ENCODE results near the gene HOXB7.

The HOXB7 gene

GRCh38 chr17:48610282-48611211 is at the start of gene HOXB7:
Gene HOXB7, minus strand, starts transcription at chr17:48611017. Its CDS starts 99 bp downstream, at chr17:48610918.
- peak; percentile 31 for DNase-seq

GRCh38 chr17:48655913-48656312 is 45.1 kb upstream of the HOXB7 start:
- no peak for DNase-seq

DNA sequence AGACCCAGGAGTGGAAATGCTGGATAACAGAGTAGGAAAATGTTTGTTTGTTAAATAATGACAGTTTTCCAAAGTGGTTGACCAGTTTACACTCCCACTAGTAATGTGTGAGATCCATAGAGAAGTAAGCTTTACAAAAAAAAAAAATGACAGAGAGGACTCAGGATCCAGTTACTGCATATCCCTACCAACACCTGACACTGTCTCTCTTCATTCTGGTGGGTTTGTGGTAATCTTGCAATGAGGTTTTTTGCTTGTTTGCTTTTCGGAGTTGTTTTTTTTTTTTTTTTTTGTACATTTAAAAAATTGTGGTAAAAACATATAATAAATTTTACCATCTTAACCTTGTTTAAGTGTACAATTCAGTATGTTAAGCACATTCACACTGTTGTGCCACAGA is 38.9 kb upstream of the HOXB7 start:
- no peak for DNase-seq

GRCh38 chr17:48647963-48648245 is 37.1 kb upstream of the HOXB7 start:
- DNase-seq, result no peak

DNA sequence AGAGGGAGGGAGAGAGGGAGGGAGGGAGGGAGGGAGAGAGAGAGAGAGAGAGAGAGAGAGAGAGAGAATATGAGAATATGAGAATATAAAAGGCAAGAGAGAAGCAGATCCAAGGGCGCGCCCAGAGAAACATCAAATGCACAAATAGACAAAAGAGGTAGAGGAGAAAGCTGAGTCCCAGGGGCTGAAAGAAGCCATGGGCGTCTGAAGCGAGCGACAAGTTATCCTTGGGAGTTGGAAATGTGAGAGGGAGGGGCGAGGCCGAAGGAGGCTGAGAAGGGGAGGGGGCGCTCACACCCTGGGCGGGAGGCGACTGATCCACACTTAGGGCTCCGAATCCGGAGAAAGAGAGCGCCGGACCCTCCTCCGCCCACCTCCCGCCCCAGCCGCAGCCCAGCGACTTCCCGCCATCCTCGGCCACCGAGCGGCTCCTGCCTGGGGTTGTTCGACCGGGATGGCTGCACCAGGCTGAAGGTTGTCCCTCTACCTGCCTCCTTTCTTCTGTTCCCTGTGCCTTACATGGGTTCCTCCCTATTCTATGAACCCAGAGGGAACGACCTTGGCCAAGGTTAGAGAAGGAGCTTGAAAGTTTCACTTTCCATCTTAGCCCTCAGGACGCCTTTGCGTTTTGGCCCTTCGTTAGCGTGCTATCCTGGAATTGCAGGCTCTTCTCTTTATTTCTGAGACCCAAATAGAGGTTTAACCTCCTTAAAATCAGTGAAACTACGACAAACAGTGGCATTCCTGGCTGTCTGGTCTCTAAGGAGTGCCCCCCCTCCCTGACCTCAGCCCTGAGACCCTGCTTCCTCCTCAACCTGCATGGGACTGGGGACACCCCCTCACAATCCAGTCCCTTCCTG is 36.5 kb upstream of the HOXB7 start:
- DNase-seq, result no peak

GRCh38 chr17:48646183-48647102 is 35.6 kb upstream of the HOXB7 start:
- peak; percentile 16 for DNase-seq

GRCh38 chr17:48645639-48646182 is 34.9 kb upstream of the HOXB7 start:
- DNase-seq, result no peak

- no peak for DNase-seq
Observed at GRCh38 chr17:48644910-48645557, 34.2 kb upstream of the HOXB7 start.

DNA sequence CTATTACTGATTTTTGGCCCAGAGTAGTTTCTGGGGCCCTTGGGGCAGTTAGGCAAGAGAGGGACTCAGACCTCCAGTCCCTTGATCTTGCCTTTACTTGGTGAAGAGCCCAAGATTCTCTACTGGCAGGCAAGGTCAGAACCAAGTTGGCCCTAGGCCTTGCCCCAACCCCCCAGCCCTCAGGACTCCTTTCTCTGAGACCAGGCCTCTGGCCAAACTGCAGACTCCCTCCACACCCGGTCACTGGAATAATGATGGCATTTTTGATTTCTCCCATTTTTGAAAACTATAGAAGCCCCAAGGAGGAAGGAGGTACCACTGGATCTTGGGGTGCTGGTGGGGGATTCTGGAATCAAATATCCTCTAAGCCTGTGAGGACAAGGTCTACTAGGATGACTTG is 33.3 kb upstream of the HOXB7 start:
- DNase-seq, result no peak

DNA sequence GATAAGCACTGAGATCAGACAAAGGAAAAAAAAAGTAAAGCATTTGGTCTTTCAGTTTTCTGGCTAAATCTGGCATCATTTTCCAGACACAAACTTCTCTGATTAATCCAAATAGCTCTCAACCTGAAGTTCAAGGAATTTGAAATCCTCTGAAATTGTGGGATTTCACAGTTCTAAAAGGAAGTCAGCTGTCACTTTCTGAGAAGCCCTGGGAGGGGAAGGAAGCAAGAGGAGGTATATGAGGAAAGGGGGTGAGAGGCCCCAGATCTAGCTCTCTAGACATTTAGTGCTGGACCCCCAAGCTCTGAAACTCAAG is 32.8 kb upstream of the HOXB7 start:
- DNase-seq, result no peak

DNA sequence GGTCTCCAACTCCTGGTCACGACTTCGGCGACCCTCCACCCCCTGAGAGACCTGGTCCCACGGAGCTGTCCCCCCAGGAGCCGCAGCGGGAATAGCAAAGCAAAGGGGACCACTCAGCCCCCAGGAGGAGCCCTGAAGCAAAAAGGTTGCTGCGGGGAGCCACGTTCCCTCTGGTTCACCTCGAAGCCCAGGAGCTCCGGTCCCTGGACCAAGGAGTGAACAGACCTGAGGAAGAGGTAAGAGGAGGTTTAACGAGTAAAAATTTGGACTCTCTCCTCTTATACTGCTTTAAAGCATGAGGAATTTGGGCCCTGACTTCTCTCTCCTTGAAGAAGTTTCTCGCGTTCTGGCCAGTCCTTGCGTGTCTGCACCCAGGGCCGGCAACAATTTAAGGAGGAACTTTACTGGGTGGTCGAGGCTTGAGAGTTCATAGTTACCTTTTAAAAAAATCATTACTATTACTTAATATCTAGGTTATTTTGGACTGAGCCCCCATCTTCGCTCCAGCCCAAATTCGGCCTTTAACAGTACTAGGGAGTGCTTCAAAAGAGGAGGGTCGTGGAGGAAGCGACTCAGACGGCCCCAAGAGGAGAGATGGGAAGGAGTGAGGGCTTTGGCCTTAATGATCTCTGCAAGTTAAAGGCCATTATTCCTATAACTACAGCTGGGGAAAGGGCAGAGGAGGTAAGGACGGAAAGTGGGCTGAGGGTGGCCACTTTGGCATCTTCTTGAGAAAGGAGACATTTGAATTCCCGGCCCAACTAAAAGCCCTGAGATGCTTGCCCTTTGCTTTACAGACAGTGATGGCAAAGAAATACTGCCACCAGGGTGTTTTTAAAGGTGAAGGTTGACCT is 32.3 kb upstream of the HOXB7 start:
- DNase-seq, result no peak

DNA sequence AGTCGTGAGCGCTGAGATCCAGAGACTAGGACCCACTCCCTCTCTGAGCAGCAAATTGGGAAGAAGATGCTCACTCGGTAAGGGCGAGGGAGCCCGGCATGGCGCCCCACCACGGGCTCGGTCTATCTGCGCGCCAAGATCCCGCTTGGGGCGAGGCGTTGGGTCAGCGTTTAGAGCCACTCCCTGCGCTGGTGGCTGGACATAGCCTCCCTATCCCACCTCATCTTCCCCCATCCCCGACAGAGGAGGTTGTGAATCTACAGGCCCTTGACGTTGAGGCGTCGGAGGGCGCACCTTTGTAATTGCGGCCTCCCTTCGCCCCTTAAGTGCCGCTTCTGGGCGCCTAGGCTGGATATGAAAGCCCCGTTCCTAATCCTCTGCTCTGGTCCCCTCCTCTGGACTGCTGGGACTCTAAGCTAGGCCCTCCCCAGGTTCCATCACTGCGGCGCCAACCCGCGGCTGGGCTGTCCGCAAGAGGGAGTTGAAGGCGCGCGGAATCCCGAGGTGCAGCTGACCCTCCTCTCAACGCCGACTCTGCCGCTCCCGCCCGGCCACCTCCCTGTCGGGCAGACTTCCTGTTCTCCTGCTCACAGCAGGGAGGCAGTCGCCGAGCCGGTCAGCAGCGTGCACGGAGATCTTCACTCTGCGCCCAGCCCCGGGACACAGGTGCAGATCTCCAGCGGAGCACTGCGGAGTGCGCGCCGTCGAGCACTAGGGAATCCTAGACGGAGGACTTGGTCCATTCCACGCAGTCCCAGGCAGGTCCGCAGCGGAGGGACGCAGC is 31.4 kb upstream of the HOXB7 start:
- no peak for DNase-seq

DNA sequence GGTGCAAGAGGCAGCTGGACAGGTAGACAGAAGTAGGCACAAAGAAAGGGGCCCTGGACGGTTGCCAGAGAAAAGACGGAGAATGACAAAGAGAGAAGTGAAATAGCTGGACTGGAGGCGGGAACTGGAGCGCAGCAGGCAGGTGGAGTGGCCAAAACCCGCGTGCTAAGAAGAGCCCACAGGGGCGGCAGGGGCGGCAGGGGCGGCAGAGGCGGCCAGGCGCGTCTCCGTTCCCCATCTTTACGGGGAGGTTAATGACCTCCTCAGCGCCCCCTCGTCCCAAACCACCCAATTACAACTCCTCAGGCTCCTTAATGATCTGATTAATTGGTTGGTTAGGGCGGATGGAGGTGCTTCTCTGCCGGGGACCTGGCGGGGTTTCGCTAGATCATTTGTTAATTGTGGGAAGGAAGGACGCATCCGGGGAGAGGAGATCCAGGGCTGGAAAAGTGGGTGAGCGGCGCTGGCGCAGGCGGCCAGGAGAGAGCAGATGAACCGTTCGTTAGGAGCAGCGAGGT is 30.8 kb upstream of the HOXB7 start:
- DNase-seq, result no peak

DNA sequence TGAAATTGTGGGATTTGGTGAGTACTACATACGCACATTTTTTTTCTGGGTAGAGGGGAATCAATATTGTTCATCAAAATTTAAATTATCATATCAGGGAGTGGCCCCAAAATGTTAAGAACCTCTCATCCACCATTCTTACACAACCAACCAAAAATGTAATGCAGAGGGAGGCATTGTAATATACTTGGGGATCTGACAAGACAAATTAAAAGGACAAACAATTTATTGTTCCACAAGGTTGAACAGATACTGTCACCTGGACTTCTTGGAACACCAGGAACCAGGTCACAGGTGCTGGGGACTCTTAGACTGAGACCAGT is 30.0 kb upstream of the HOXB7 start:
- no peak for DNase-seq

DNA sequence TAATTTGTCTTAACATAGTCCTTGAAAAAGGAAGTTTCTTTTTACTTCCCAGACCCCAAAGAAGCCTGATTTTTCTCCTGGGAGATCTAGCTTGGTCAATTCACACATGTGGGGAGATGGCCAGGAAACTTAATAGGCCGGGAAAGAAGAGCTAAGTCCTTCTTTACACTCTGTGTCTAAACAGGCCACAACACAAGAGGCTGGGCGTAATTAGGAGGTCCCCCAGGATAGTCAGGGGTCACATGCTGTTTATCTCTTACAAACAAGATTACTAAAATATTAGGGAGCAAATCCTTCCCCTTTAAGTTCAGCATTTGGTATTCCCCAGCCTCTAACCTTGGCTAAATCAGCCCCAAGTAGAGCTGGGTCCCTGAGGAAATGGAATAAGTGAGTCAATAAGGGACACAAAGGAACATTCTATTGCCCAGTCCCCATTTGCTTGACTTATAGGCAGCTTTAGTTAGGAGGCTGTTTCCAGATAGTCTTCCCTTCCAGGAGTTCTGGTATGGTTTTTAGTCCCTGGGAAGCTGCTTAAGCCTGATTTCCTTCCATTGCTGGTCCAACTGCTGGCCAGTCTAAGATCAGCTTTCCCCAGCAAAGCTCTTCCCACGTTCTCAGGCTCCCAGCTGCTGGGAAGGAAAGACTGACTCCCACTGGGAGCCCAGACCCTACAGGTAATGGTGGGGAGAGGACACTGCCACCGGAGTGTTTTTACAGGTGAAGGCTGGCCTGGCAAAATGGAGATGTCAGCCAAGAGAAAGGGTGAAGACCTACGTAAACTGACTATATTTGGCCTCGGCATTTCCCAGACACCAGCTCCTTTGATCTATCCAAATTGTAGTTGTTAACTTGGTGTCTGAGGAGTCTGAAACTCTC is 29.4 kb upstream of the HOXB7 start:
- no peak for DNase-seq

DNA sequence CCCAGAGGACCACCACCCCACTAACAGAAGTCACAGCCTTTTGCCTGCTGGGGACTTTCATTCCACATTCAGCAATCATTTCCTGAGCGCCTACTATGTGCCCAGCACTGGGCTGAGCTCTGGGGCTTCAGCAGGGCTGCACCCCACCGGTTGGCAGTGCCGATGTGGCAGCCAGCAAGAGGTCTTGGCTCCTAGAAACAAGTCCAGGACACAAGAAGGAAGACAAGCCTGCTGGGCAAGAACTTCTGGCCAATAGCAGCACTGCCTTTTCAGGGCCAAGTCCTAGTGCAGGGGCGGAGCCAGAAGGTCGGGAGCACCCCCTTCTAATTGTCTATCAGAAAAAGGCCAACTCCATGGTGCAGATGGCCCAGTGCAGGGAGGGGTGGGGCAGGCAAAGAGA is 28.3 kb upstream of the HOXB7 start:
- DNase-seq, result no peak

- DNase-seq, result no peak
Observed at GRCh38 chr17:48637323-48638260, 26.8 kb upstream of the HOXB7 start.

Data from CD4-positive, alpha-beta T cell treated with Interferon gamma for 1 hour (primary cell).